Central memory CD8-positive, alpha-beta T cell (primary cell): ENCODE measurements around the gene RBM4B.

Experiments
- ATAC-seq: fragments of 150-1000 bp; cut with Tn5 transposase; replicated peaks from 2 replicates; pipeline ENCODE4 v1.10.0; 2022; ENCODE audit warnings: mild to moderate bottlenecking, moderate FRiP score, moderate number of reproducible peaks; ENCODE audit not compliant: poor library complexity, severe bottlenecking; ENCODE audit errors: extremely low read depth
- DNase-seq, 2 donors: peaks; one replicate each; pipeline ENCODE4 v3.0.0; 2021; ENCODE audit warnings: low spot score in 2 of 2
- H3K27ac Mint-ChIP-seq: one replicate; pipeline ENCODE4 v1.8.0; 2022; ENCODE audit warnings: low read depth, mild to moderate bottlenecking, moderate library complexity, mixed read lengths
- H3K27me3 Mint-ChIP-seq: one replicate; pipeline ENCODE4 v1.8.0; 2022; ENCODE audit warnings: mixed read lengths
- H3K36me3 Mint-ChIP-seq: one replicate; pipeline ENCODE4 v1.8.0; 2022; ENCODE audit warnings: mild to moderate bottlenecking, moderate library complexity, mixed read lengths; ENCODE audit not compliant: insufficient read depth
- H3K4me1 Mint-ChIP-seq: one replicate; pipeline ENCODE4 v1.8.0; 2022; ENCODE audit warnings: mixed read lengths
- H3K4me3 Mint-ChIP-seq: one replicate; pipeline ENCODE4 v1.8.0; 2022; ENCODE audit warnings: mild to moderate bottlenecking, moderate library complexity, mixed read lengths
- H3K9me3 Mint-ChIP-seq: one replicate; pipeline ENCODE4 v1.8.0; 2022; ENCODE audit warnings: mixed read lengths

Gene RBM4B

DNA sequence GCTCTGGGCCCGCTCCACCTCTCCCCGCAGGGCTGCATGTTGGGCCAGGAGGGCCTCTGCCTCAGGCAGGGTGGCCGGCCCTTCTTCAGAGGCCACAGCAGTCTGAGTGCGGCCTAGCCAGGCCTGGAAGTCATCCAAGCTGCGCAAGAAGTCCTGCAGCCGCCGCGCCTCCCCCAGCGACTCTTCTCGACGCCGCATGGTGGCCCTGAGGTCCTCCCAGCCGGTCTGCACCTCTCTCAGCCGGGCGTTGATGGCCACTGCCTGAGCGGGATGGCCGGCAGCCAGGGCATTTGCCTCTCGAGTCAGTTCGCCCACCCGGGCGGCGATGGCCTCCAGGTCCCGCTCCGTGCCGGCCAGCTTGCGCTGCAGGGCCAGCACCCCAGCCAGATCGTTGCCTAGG lies 23.1 kb upstream of the RBM4B start:
- DNase-seq (no peak), ATAC-seq (no peak)
- Mint-ChIP-seq H3K27ac (no peak overlapping the region), H3K36me3 (peaks cover 2% of the 10 kb centered on the region), H3K4me1 (no peaks in the 10 kb centered on the region), H3K27me3 (no peaks in the 10 kb centered on the region), H3K4me3 (no peak overlapping the region), H3K9me3 (no peaks in the 10 kb centered on the region)

DNA sequence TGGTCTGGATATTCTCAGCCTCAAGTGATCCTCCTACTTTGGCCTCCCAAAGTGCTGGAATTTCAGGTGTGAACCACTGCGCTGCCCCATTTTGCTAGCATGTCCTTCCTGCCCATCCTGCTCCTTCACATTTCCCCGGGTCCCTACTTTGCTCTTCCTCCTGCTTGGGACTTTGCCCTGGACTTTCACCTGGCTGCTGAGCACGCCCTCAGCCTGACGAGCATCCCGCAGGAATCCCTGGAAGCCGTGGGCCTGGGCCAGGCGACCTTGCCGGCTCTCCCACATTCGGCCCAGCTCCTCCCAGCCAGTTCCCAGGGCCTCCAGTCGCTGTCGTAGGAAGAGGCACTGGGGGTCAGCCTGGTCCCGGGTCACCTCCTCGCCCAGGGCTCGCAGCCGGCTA lies 22.6 kb upstream of the RBM4B start:
- DNase-seq (no peak), ATAC-seq (no peak)
- Mint-ChIP-seq H3K27me3 (no peaks in the 10 kb centered on the region), H3K9me3 (no peaks in the 10 kb centered on the region), H3K36me3 (peaks cover 2% of the 10 kb centered on the region), H3K4me1 (no peaks in the 10 kb centered on the region), H3K4me3 (no peak overlapping the region), H3K27ac (no peak overlapping the region)

DNA sequence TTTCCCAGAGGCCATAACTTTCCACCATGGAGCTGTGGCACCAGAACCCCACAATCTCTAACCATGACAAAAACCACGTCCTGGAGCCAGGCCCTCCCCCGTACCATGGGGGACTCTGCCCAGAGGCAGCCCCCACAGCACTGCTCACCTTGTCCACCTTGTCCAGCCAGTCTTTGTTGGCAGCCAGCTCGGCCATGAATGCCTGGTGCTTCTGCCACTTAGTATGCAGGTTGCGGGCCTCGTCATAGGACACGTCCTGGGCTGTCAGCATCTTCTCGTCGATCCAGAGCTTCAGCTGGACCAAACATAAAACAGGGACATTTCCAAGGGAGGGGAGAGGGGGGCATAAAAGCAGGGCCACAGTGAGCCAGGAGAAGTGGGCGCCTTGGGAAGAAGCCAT lies 20.8 kb upstream of the RBM4B start:
- ATAC-seq = no peak
- Mint-ChIP-seq H3K4me3 (no peak overlapping the region), H3K36me3 (peaks cover 2% of the 10 kb centered on the region), H3K9me3 (no peaks in the 10 kb centered on the region), H3K4me1 (no peaks in the 10 kb centered on the region), H3K27ac (no peak overlapping the region), H3K27me3 (peaks cover 4% of the 10 kb centered on the region)
- no peak for DNase-seq

DNA sequence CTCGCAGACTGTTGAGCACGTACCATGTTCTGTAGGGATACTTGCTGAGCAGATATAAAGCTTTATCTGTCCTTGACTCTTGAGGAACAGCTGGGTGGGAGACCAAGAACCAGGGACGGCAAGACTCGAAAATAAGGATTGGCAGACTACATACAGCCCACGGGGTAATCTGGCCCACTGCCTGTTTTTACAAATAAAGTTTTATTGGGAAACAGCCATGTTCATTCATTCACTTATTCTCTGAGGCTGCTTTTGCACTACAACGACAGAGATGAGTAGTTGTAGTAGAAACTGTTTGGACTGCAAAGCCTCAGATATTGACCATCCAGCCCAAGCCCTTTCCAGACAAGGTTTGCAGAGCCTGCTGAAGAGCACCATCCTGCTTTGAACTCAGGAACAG lies 20.3 kb upstream of the RBM4B start:
- Mint-ChIP-seq H3K4me3 (no peak overlapping the region), H3K27ac (no peak overlapping the region), H3K36me3 (peaks cover 2% of the 10 kb centered on the region), H3K9me3 (no peaks in the 10 kb centered on the region), H3K27me3 (peaks cover 9% of the 10 kb centered on the region), H3K4me1 (no peaks in the 10 kb centered on the region)
- DNase-seq (no peak), ATAC-seq (no peak)

DNA sequence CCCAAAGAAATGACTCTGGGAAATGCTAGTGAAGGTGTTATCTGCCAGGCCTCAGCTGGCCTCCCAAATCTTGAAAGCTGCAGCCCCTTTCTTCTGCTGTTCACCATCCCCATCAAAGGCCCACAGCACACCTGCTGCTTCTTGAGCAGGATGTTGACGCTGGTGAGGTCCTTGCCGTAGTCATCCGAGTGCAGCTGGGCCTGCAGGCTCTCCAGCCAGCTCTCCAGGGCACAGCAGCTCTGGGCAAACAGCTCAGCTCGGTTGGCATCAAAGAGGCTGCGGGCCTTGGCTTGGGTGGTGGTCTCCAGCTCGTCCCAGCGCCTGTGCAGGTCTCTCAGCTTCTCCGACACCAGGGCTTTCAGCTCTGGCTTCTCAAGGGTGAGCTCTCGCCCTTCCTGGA lies 18.5 kb upstream of the RBM4B start:
- H3K4me1 Mint-ChIP-seq = no peaks in the 10 kb centered on the region
- DNase-seq = no peak
- ATAC-seq = no peak
- no peak overlapping the region for H3K4me3 Mint-ChIP-seq
- peaks cover 9% of the 10 kb centered on the region for H3K27me3 Mint-ChIP-seq
- H3K36me3 Mint-ChIP-seq = no peaks in the 10 kb centered on the region
- H3K9me3 Mint-ChIP-seq = no peaks in the 10 kb centered on the region
- no peak overlapping the region for H3K27ac Mint-ChIP-seq

DNA sequence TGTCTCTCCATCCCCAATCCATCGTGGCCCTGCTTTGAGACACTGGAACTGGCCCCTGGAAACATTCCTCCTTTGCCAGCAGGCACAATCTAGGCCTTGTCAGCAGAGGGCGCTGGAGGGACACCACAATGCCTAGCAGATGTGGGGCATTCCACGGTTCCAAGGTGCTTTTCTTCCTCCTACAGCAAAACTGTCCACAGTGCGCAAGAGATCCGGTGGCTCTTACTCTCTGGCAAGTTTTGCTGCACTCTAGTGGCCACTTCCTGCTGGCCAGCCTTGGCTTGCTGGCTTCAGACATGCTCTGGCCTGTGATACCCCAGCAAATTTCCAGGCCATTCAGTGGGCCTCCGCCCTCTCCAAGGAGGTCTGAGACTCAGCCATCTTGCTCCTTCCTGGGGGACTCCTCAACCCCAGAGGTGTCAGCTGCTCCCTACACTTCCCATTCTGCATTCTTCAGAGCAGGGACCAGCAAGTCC lies 17.1 kb upstream of the RBM4B start:
- peaks cover 1% of the 10 kb centered on the region for H3K36me3 Mint-ChIP-seq
- H3K27me3 Mint-ChIP-seq = peaks cover 10% of the 10 kb centered on the region
- H3K4me1 Mint-ChIP-seq = no peaks in the 10 kb centered on the region
- peak; percentile 54 for ATAC-seq
- no peak overlapping the region for H3K4me3 Mint-ChIP-seq
- peak; percentile 74 to 76 for DNase-seq
- H3K9me3 Mint-ChIP-seq = no peaks in the 10 kb centered on the region
- no peak overlapping the region for H3K27ac Mint-ChIP-seq

DNA sequence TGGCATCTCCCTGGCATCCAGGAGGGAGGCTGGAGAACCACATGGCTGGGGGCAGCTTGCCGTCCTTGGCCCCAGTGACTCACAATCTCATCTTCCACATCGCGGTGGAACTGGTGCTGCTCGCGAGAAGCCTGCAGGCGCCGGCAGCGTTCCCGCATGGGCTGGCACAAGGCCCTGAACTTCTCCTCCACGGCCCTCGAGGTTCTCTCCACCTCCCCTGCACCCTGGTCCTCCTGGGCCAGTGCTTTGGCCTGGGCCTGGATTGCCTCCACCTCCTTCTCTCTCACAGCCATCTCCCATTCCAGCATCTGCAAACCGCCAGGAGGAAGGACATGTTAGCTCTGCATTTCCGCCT lies 16.3 kb upstream of the RBM4B start:
- peaks cover 17% of the 10 kb centered on the region for H3K27me3 Mint-ChIP-seq
- H3K9me3 Mint-ChIP-seq = no peaks in the 10 kb centered on the region
- H3K4me3 Mint-ChIP-seq = no peak overlapping the region
- H3K27ac Mint-ChIP-seq = no peak overlapping the region
- no peak for DNase-seq
- no peaks in the 10 kb centered on the region for H3K4me1 Mint-ChIP-seq
- peaks cover 2% of the 10 kb centered on the region for H3K36me3 Mint-ChIP-seq
- no peak for ATAC-seq

DNA sequence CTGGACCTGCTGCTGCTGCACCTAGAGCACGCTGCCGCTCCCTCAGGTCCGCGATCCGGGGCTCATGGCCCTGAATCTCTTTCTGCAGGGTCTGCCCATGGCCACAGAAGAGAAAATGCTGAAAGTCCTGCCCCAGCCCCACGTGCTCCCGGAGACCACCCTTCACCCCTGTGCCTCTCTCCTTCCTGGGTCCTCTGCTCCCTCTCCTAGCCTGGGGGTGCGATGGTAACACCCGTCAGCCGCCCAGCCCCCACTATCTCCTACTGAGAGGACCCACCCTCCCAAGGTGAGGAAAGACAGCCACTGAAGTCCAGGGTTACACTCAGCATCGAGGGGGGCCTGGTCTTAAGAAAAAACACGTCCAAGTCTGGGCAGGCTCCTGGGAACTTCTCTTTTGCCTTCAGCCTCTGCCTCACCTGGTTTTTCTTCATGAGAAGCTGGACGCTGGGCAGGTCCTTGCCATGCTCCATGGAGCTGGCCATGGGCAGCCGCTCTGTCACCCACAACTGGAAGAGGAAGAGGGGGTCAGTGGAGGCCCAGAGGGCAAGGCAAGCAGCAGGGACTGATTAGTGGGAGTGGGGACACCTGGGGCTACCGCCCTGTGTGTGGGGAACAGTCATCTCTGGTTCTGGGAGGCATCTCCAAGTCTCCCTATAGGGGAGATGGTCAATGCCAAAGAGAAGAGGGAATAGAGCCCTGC lies 15.8 kb upstream of the RBM4B start:
- Mint-ChIP-seq H3K4me3 (no peak overlapping the region), H3K27me3 (peaks cover 18% of the 10 kb centered on the region), H3K4me1 (no peaks in the 10 kb centered on the region), H3K36me3 (peaks cover 2% of the 10 kb centered on the region), H3K27ac (no peak overlapping the region), H3K9me3 (no peaks in the 10 kb centered on the region)
- DNase-seq = no peak
- ATAC-seq = no peak

DNA sequence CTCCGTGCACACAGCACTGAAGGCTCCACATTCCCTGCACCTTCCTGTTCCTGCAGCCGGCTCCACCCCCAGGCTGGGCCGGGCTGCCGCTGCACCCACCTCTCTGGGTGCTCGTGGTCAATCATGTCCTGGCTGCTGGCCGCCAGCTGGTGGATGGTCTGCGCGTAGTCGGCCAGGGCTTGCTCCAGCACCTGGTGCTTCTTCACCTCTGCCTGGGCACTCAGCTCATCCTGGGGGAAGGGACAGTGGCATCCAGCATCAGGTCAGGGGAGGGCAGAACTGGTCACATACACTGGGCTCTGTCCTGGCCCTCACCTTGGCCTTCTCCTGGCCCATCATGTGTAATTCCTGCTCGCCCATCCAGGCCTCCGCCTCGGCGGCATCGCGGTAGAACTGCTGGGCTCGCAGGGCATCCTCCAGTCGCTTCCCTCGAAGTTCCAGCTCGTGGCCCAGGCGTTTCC lies 15.2 kb upstream of the RBM4B start:
- no peak overlapping the region for H3K4me3 Mint-ChIP-seq
- no peak overlapping the region for H3K27ac Mint-ChIP-seq
- no peaks in the 10 kb centered on the region for H3K4me1 Mint-ChIP-seq
- no peaks in the 10 kb centered on the region for H3K9me3 Mint-ChIP-seq
- peaks cover 2% of the 10 kb centered on the region for H3K36me3 Mint-ChIP-seq
- H3K27me3 Mint-ChIP-seq = peaks cover 18% of the 10 kb centered on the region
- ATAC-seq (no peak), DNase-seq (no peak)

DNA sequence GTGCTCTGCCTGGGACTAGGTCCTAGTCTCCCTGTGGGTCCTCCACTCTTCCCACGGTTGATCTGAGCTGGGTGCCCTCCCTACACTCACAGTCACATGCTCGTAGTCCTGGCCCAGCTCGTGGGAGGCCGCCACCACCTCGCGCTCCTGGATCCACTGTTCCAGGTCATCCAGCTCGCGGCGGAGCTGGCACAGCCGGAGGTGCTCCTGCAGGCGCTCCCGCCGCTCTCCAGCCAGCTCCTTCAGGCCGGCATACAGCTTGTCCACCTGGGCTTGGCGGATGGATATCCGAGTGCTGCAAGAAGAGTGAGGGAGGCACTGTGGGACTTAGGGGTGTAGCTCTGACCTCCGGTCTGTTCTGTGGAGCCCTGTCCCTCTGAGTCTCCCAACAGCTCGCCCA lies 14.8 kb upstream of the RBM4B start:
- no peaks in the 10 kb centered on the region for H3K9me3 Mint-ChIP-seq
- no peaks in the 10 kb centered on the region for H3K4me1 Mint-ChIP-seq
- H3K27ac Mint-ChIP-seq = no peak overlapping the region
- ATAC-seq (no peak), DNase-seq (no peak)
- peaks cover 2% of the 10 kb centered on the region for H3K36me3 Mint-ChIP-seq
- peaks cover 18% of the 10 kb centered on the region for H3K27me3 Mint-ChIP-seq
- H3K4me3 Mint-ChIP-seq = no peak overlapping the region

DNA sequence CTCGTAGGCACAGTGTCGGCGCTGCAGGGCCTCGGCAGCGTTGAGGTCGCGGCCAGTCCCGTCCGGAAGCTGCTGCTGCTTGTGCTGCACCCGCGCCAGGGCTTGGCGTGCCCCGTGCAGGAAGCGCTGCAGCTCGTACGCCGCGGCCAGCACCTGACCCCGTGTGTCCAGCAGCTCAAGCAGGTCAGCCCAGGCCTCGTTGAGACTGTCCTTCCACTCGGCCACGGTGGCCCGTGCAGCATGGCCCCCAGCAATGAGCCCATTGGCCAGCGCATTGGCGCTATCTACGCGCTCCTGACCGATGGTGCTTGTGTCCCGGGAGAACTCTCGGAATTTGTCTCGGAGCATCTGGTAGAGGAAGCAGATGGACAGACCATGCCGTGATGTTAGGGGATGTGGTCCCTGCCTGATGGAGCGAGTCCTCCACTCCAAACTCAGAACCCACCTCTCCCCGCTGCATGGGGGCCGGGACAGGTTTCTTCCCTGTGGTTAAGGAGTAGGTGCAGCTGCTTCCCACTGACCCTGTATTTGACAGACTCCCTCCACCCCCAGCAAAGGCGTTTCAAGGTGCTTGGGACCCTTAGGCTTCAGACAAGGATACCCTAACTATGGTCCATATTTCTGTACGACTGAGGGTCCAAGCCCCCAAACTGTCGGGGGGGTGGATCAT lies 13.8 kb upstream of the RBM4B start:
- ATAC-seq (no peak), DNase-seq (no peak)
- peaks cover 18% of the 10 kb centered on the region for H3K27me3 Mint-ChIP-seq
- peaks cover 2% of the 10 kb centered on the region for H3K36me3 Mint-ChIP-seq
- H3K4me3 Mint-ChIP-seq = no peak overlapping the region
- H3K9me3 Mint-ChIP-seq = no peaks in the 10 kb centered on the region
- H3K27ac Mint-ChIP-seq = no peak overlapping the region
- no peaks in the 10 kb centered on the region for H3K4me1 Mint-ChIP-seq

DNA sequence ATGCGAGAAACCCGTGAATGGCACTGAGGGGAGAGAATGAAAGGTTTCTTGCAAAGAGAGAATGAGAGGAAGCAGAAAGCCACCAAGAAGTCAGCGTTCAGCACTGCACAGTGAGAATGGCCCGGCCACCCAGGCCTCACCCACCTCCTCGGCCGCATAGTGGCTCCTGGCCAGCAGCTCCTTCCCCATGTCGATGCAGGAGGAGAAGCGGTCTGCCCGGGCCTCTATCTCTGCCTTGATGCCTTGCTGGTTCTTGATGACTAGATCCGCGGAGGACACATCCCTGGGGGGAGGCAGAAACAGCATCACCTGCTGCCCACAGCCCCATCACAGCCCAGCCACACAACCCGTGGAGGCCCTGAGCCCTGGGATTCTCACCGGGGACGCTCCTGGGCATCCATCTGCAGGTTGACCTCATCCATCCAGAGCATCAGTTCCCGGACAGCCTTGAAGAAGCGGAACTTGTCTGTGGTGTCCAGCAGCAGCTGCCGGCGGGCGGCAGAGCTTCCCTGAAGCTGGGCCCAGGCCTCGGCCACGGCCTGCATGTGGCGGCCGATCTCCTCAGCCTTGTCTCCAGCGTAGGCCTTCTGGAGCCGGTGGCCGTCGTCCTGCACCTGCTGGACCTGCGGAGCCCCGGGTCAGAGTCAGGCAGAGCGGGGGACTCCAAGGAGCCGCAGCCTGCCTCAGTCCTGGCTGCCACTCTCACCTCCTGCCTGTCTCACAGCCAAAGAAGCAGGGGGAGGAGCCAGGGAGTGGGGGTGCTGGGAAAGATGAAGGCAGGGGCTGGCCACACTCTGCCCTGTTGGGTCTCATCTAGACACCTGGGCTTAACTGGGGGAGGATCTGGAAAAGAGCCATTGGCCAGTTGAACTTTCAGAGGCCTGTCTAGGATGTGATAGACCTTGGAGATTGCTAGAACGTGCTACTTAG lies 12.2 kb upstream of the RBM4B start:
- Mint-ChIP-seq H3K27me3 (peaks cover 18% of the 10 kb centered on the region), H3K27ac (no peak overlapping the region), H3K4me3 (no peak overlapping the region), H3K4me1 (no peaks in the 10 kb centered on the region), H3K36me3 (peaks cover 2% of the 10 kb centered on the region), H3K9me3 (no peaks in the 10 kb centered on the region)
- no peak for ATAC-seq
- DNase-seq = no peak
